HCT116 (cell line): ENCODE data around the gene ZNF414.

Source experiments
- CTCF ChIP-seq, 3 experiments: fragments of 200-600 bp in 1 of 3; sonication (generic) in 1 of 3; IDR thresholded peaks in 2 of 3; conservative IDR thresholded peaks in 1 of 3; 2 replicates each; pipeline ENCODE4 v1.5.1; 2012 to 2017; ENCODE audit warnings: low read depth in 2 of 3, low read length in 2 of 3, antibody characterized with exemption in 1 of 3, borderline replicate concordance in 1 of 3, control low read depth in 1 of 3, mild to moderate bottlenecking in 1 of 3, mixed read lengths in 1 of 3, mixed run types in 1 of 3, moderate library complexity in 1 of 3; ENCODE audit not compliant: insufficient read depth in 1 of 3
- ELF1 ChIP-seq: IDR thresholded peaks from 2 replicates; pipeline ENCODE4 v1.6.1; 2012; ENCODE audit warnings: low read depth, borderline replicate concordance
- FOSL1 ChIP-seq: IDR thresholded peaks from 2 replicates; pipeline ENCODE4 v1.6.1; 2012; ENCODE audit warnings: low read depth
- POLR2A ChIP-seq: IDR thresholded peaks from 2 replicates; pipeline ENCODE4 v1.7.0; 2011; ENCODE audit warnings: borderline replicate concordance; ENCODE audit not compliant: insufficient read depth, insufficient read length; ENCODE audit errors: extremely low read depth
- REST ChIP-seq: IDR thresholded peaks from 2 replicates; pipeline ENCODE4 v1.6.1; 2012; ENCODE audit warnings: low read depth
- YY1 ChIP-seq: IDR thresholded peaks from 2 replicates; pipeline ENCODE4 v1.6.1; 2011; ENCODE audit warnings: low read length, low read depth, moderate library complexity, mild to moderate bottlenecking; ENCODE audit not compliant: insufficient replicate concordance; ENCODE audit errors: extremely low read depth

GRCh38 chr19:8481616-8482015 is 32.4 kb downstream of the ZNF414 start:
- TF ChIP-seq CTCF (IDR thresholded peaks at IDR 0.05 in 2 of 3, conservative IDR thresholded peaks at IDR 0.05 in 1 of 3; ENCODE audit: borderline replicate concordance in 1 of 3, insufficient read depth in 1 of 3, low read depth in 2 of 3, low read length in 2 of 3) (no peak), REST (no peak), POLR2A (no peak), YY1 (no peak), FOSL1 (no peak), ELF1 (no peak)
